ENCODE results near the gene KCTD8.
A peak's percentile ranks its signal among the peaks of the same experiment; 100 is the strongest.
"Not testable (repeated sequence)": the region's sequence is repeated elsewhere in the genome, so short reads cannot be mapped to it uniquely, and the experiment has no call there.

KCTD8 gene

GRCh38 chr4:44320833-44321232 lies 127.8 kb downstream of the KCTD8 start:
- DNase-seq = no peak

GRCh38 chr4:44319129-44319528 lies 129.5 kb downstream of the KCTD8 start:
- no peak for DNase-seq

- DNase-seq = no peak
Measured at GRCh38 chr4:44313702-44314101, 134.9 kb downstream of the KCTD8 start.

- DNase-seq = no peak
Measured at GRCh38 chr4:44287505-44287904, 161.1 kb downstream of the KCTD8 start.

GRCh38 chr4:44279469-44279868 lies 169.1 kb downstream of the KCTD8 start:
- DNase-seq = no peak

- no peak for DNase-seq
Measured at GRCh38 chr4:44279066-44279465, 169.5 kb downstream of the KCTD8 start.

GRCh38 chr4:44257461-44257860 lies 191.1 kb downstream of the KCTD8 start:
- no peak for DNase-seq

GRCh38 chr4:44256414-44256813 lies 192.2 kb downstream of the KCTD8 start:
- no peak for DNase-seq

GRCh38 chr4:44237643-44238042 lies 211.0 kb downstream of the KCTD8 start:
- no peak for DNase-seq

GRCh38 chr4:44235897-44236296 lies 212.7 kb downstream of the KCTD8 start:
- no peak for DNase-seq

- DNase-seq = no peak
Measured at GRCh38 chr4:44232262-44232661, 216.3 kb downstream of the KCTD8 start.

GRCh38 chr4:44231006-44231405 lies 217.6 kb downstream of the KCTD8 start:
- DNase-seq = no peak

GRCh38 chr4:44228326-44228725 lies 220.3 kb downstream of the KCTD8 start:
- no peak for DNase-seq

- peak; percentile 1 for DNase-seq
Measured at GRCh38 chr4:44221407-44221806, 227.2 kb downstream of the KCTD8 start.

GRCh38 chr4:44210750-44211149 lies 237.9 kb downstream of the KCTD8 start:
- no peak for DNase-seq

GRCh38 chr4:44196796-44197195 lies 251.8 kb downstream of the KCTD8 start:
- DNase-seq = no peak

GRCh38 chr4:44194365-44194764 lies 254.2 kb downstream of the KCTD8 start:
- no peak for DNase-seq

GRCh38 chr4:44186850-44187246 lies 261.8 kb downstream of the KCTD8 start:
- DNase-seq = no peak

GRCh38 chr4:44186096-44186849 lies 262.3 kb downstream of the KCTD8 start:
- no peak for DNase-seq

- not testable (repeated sequence) for DNase-seq
Measured at GRCh38 chr4:44181491-44182349, 266.9 kb downstream of the KCTD8 start.

GRCh38 chr4:44167766-44168165 lies 280.8 kb downstream of the KCTD8 start:
- not testable (repeated sequence) for DNase-seq

GRCh38 chr4:44165938-44166337 lies 282.7 kb downstream of the KCTD8 start:
- DNase-seq = no peak

- no peak for DNase-seq
Measured at GRCh38 chr4:44162538-44163270, 285.9 kb downstream of the KCTD8 start.
